Left lung (tissue), 10 donors: ENCODE measurements around the gene ANXA6. TPM values are rescaled to one million over a fixed set of nuclear protein-coding genes. Genes with fewer than 3 reads are reported as not detected.

Experiments used
- ATAC-seq: fragments of 200-7000 bp; cut with Tn5 transposase; one replicate; pipeline ENCODE4 v1.9.1; 2020; ENCODE audit warnings: moderate library complexity
- DNase-seq, 4 donors: peaks; one replicate each; pipeline ENCODE4 v3.0.0-alpha.2; 2013 to 2020
- H3K27ac ChIP-seq, 2 donors: fragments of 200-600 bp; sonication (generic) in 1 of 2; one replicate each; pipeline versions ENCODE4 v1.5.0 to v1.8.0; 2020 to 2021
- H3K27me3 ChIP-seq, 2 donors: fragments of 200-600 bp; sonication (generic) in 1 of 2; one replicate each; pipeline versions ENCODE4 v1.5.0 to v1.8.0; 2020 to 2021
- H3K36me3 ChIP-seq, 2 donors: fragments of 200-600 bp; sonication (generic) in 1 of 2; one replicate each; pipeline versions ENCODE4 v1.5.0 to v1.8.0; 2020 to 2021
- H3K4me1 ChIP-seq, 2 donors: fragments of 200-600 bp; one replicate each; pipeline ENCODE4 v1.8.0; 2021
- H3K4me3 ChIP-seq, 2 donors: fragments of 200-600 bp; sonication (generic) in 1 of 2; one replicate each; pipeline versions ENCODE4 v1.5.0 to v1.8.0; 2020 to 2021; ENCODE audit warnings: mild to moderate bottlenecking in 1 of 2
- H3K9me3 ChIP-seq, 2 donors: fragments of 200-600 bp; sonication (generic) in 1 of 2; one replicate each; pipeline versions ENCODE4 v1.5.0 to v1.8.0; 2020 to 2021
- CTCF ChIP-seq, 2 donors: fragments of 200-600 bp; sonication (generic) in 1 of 2; IDR thresholded peaks; one replicate each; pipeline versions ENCODE4 v1.5.0 to v1.8.0; 2021; ENCODE audit warnings: antibody characterized with exemption in 2 of 2
- intact Hi-C, 2 donors: fragments of 100-400 bp; cut with DNase I; formaldehyde crosslinking; loops; one replicate each; pipeline versions ENCODE4 v1.11.2 to v1.14.2; 2022
- polyA plus RNA-seq, 6 donors: library from polyadenylated mRNA; unstranded; fragments of 120-200 nt; gene quantifications; one replicate each; pipeline ENCODE4 v1.2.1, GENCODE V29; 2013; ENCODE audit not compliant: insufficient read length in 6 of 6
- total RNA-seq, 2 donors: library from RNA; stranded (reverse); fragmentation: NEBNext Ultra II Directional; extraction: Animal tissue kit (Norgen Biotek cat#: 25700); gene quantifications; one replicate each; pipeline ENCODE4 v1.2.1, GENCODE V29; 2021
- donor health status: DM: no; HTN: yes; CAD: no.
- donor health status: DM: no; HTN: no; CAD: no.

ANXA6 gene
- total and polyA plus RNA-seq, 8 donors: 188 to 303 (median 291) TPM

- DNase-seq (no peak), ATAC-seq (no peak)
- TF ChIP-seq CTCF (IDR thresholded peaks at IDR 0.05): no peak
- intact Hi-C loops: loop anchor here in 1 of 2 donors (5.0 kb wide), 1 partner anchor 33 kb away; no protein-coding TSS in a partner anchor
- H3K9me3 ChIP-seq: no peaks in the 10 kb centered on the region
- H3K27ac ChIP-seq: no peak overlapping the region
- no peak overlapping the region for H3K4me3 ChIP-seq
- H3K4me1 ChIP-seq: peaks cover 24 to 39% of the 10 kb centered on the region in 2 donors
- no peaks in the 10 kb centered on the region for H3K36me3 ChIP-seq
- H3K27me3 ChIP-seq: no peaks in the 10 kb centered on the region
Observed at GRCh38 chr5:151159649-151160373, 2.2 kb upstream of the ANXA6 start.

DNA sequence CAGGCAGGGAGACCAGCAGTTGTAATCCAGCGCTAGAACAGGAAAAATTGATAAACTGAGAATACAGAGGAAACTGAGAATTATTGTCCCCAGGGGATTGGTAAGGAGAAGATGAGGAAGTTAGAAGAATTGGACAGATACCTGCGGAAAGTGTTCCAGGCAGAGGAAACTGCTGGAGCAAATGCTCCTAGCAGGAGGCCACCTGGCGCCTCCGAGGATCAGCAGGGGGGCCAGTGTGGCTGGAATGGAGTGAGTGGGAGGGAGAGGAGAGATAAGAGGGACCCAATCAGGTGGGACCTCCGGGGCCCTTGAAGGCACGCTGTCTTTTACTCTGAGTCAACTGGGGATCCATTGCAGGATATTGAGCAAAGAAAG lies 695 bp upstream of the ANXA6 start:
- peak overlapping the region; percentile 69 to 79 for H3K27ac ChIP-seq
- no peak for TF ChIP-seq CTCF (IDR thresholded peaks at IDR 0.05)
- no peaks in the 10 kb centered on the region for H3K9me3 ChIP-seq
- peak in 1 of 4 donors; percentile 8 for DNase-seq
- no peaks in the 10 kb centered on the region for H3K27me3 ChIP-seq
- H3K36me3 ChIP-seq: no peaks in the 10 kb centered on the region
- ATAC-seq: peak; percentile 20
- intact Hi-C loops: no loop called here
- H3K4me1 ChIP-seq: peaks cover 28 to 50% of the 10 kb centered on the region in 2 donors
- peak overlapping the region; percentile 74 to 80 for H3K4me3 ChIP-seq

DNA sequence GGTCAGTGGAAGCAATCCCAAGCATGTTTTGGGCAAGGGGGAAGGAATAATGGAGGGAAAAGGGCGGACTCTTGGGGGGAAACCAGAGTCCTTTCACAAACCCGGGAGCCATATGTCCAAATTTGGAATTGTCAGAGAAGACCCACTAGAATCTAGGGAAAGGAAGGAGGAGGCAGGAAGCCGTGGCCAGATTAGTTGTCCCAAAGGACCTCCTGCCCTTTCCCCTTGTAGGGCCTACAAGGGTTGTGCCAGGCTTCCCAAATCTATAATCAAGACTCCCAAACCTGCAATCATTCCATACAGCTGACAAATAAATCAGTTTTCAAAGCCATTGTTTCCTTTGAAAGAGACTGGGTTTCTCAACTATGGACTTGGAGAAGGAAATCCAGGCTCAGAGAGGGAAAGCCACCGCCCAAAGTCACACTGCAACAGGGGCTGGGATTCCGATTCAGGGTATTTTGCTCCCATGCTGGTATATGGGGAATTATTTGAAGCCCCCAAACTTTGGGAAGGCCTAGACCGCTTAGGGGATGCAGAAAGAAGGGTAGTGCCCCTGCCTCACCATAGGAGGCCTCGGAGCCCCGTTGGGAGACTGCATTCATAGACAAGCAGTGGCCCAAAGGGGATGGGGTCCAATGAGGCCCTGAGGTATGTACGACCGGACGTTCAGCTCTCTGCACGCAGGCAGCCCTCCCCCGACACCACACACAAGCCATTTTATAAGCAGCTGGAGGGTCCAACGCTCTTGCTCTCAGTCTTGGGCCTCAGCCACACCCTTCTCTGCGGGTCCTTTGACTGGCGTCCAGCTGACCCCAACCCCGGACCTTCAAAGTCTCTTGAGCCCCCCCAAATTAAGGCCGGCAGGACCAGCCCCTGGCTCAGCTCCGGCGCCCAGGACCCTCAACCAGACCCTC lies 815 bp downstream of the ANXA6 start:
- H3K4me1 ChIP-seq: peaks cover 33 to 64% of the 10 kb centered on the region in 2 donors
- DNase-seq (peak in 1 of 4 donors; percentile 33), ATAC-seq (peak; percentile 21)
- no peaks in the 10 kb centered on the region for H3K27me3 ChIP-seq
- H3K4me3 ChIP-seq: peak overlapping the region; percentile 74 to 80
- intact Hi-C loops: no loop called here
- TF ChIP-seq CTCF (IDR thresholded peaks at IDR 0.05): no peak
- H3K9me3 ChIP-seq: no peaks in the 10 kb centered on the region
- H3K27ac ChIP-seq: peak overlapping the region; percentile 69 to 79
- H3K36me3 ChIP-seq: no peaks in the 10 kb centered on the region

DNA sequence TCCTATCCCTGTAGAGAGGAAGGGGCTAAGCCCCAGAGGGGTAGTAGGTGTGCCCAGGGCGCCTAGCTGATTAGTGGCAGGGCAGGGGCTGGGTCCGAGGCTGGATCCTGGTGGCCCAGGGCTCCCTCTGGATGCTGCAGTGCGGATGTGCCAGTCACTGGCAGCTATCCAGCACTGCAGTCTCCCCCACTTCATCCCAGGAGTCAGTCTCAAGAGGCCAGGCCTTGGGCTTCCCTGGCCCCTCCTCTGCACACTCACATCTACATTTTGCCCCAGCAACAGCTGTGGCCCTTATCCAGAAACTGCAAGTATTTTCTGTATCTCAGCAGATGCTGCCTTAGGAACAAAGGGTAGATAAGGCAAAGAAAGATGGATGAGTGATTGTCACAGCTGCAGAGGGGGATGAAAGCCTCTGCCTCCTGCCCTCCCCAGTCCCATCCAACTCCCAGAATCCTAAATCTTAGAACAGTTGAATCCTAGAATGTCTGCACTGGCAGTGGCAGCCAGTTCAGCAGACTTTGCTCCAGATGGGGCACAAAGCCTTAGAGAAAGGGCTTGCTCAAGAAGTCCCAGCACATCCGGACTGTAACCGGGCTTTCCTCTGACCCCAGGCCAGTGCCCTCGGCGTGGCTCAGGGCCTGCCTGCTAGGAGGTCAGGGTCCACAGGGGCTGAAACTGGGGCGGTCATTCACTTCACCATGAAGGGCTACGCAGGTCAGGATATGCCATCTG lies 1.6 kb downstream of the ANXA6 start:
- peak in 1 of 4 donors; percentile 61 for DNase-seq
- peaks cover 41 to 72% of the 10 kb centered on the region in 2 donors for H3K4me1 ChIP-seq

More for the DNA sequence above, 1.6 kb downstream of the ANXA6 start:
- peak overlapping the region; percentile 74 to 80 for H3K4me3 ChIP-seq
- TF ChIP-seq CTCF (IDR thresholded peaks at IDR 0.05): no peak
- H3K27ac ChIP-seq: peak overlapping the region; percentile 69 to 79
- H3K36me3 ChIP-seq: no peaks in the 10 kb centered on the region
- ATAC-seq: no peak
- no peaks in the 10 kb centered on the region for H3K9me3 ChIP-seq
- H3K27me3 ChIP-seq: no peaks in the 10 kb centered on the region
- intact Hi-C loops: no loop called here
